Measurements from ENCODE around the gene HSPB6.

GRCh38 chr19:35792312-35792711 lies 35.5 kb upstream of the HSPB6 start:
- TF ChIP-seq CTCF (IDR thresholded peaks at IDR 0.05) (no peak), POLR2A (IDR thresholded peaks at IDR 0.05) (no peak)

All from adrenal gland (tissue), 5 donors.